GM18498 (cell line): ENCODE data around the gene MAGEA2B.
"Not testable (repeated sequence)": the region's sequence is repeated elsewhere in the genome, so short reads cannot be mapped to it uniquely, and the experiment has no call there.

ENCODE experiments used
- ATAC-seq: cut with Tn5 transposase; IDR thresholded peaks from one replicate; pipeline ENCODE4 v1.9.1; 2021; ENCODE audit warnings: mild to moderate bottlenecking, moderate library complexity; ENCODE audit not compliant: unreplicated experiment

MAGEA2B gene

DNA sequence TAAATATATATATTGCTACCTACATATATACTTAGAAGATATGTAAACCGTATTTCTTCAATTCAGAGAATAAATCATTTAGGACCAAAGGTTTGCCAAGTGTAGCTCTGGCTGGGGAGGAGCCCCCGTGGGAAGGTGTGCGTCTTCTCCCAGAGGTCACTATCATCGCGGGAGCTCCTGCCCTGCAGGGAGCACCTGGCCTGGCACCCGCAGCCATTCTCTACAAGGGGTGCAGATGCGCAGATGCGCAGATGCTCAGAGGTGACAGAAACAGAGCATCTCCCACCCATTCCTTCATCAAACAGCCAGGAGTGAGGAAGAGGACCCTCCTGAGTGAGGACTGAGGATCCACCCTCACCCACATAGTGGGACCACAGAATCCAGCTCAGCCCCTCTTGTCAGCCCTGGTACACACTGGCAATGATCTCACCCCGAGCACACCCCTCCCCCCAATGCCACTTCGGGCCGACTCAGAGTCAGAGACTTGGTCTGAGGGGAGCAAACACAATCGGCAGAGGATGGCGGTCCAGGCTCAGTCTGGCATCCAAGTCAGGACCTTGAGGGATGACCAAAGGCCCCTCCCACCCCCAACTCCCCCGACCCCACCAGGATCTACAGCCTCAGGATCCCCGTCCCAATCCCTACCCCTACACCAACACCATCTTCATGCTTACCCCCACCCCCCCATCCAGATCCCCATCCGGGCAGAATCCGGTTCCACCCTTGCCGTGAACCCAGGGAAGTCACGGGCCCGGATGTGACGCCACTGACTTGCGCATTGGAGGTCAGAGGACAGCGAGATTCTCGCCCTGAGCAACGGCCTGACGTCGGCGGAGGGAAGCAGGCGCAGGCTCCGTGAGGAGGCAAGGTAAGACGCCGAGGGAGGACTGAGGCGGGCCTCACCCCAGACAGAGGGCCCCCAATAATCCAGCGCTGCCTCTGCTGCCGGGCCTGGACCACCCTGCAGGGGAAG, at the start of gene MAGEA2B:
MAGEA2B (plus strand) TSS at position 814 of the 973 bp plus-strand sequence. CDS start 2,479 bp downstream, outside the sequence.
- not testable (repeated sequence) for ATAC-seq

DNA sequence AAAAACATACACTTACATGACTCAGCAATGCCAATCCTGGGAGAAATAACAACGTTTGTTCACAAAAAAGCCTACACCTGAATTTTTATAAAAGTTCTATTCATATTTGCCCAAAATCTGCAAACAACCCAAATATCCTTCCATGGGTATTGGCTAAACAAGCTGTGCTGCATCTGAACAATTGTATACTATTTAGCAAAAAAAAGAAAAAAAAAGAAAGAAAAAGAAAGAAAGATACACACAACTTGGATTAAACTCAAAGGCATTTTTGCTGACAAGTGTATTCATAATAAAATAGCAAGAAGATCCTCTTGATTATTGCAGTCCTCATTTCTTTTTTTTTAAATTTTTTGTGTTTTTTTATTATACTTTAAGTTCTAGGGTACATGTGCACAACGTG, 40.3 kb upstream of the MAGEA2B start:
- ATAC-seq, result no peak

GRCh38 chrX:152674652-152675051, 39.8 kb upstream of the MAGEA2B start:
- ATAC-seq, result not testable (repeated sequence)

GRCh38 chrX:152681012-152681411, 33.4 kb upstream of the MAGEA2B start:
- not testable (repeated sequence) for ATAC-seq

- not testable (repeated sequence) for ATAC-seq
These were observed 16.2 kb upstream of the MAGEA2B start, which contains the start of gene MAGEA3 for GRCh38 chrX:152697952-152698931. Gene MAGEA3 (plus strand): TSS chrX:152698794. CDS start chrX:152700833, 2,039 bp downstream.

DNA sequence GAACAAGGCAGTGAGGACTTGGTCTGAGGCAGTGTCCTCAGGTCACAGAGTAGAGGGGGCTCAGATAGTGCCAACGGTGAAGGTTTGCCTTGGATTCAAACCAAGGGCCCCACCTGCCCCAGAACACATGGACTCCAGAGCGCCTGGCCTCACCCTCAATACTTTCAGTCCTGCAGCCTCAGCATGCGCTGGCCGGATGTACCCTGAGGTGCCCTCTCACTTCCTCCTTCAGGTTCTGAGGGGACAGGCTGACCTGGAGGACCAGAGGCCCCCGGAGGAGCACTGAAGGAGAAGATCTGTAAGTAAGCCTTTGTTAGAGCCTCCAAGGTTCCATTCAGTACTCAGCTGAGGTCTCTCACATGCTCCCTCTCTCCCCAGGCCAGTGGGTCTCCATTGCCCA, 14.0 kb upstream of the MAGEA2B start:
- not testable (repeated sequence) for ATAC-seq

GRCh38 chrX:152706500-152706899, 7.9 kb upstream of the MAGEA2B start:
- not testable (repeated sequence) for ATAC-seq

GRCh38 chrX:152709173-152709572, 5.3 kb upstream of the MAGEA2B start, which contains the start of gene CSAG2:
Gene CSAG2 (minus strand): TSS chrX:152709273. CDS start chrX:152709112, 161 bp downstream.
- ATAC-seq, result not testable (repeated sequence)

DNA sequence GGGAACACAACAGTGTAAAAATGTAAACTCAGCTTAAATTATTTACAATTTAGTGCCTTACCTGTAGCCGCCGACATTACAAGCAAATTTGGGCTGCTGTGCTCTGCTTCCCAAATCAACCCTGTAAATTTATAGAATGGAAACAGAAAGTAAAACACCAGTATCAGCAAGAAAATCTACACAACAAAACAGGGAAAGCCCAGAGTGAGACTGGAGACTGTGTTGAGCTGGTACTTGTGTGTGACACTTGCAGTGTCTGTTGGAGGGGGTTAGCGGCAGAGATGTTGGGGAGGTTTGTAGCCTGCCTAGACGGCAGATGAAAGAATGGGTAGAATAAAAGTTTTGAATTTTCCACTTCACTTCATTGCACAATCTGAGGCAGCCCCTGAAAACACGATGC, 1.2 kb upstream of the MAGEA2B start:
- not testable (repeated sequence) for ATAC-seq

DNA sequence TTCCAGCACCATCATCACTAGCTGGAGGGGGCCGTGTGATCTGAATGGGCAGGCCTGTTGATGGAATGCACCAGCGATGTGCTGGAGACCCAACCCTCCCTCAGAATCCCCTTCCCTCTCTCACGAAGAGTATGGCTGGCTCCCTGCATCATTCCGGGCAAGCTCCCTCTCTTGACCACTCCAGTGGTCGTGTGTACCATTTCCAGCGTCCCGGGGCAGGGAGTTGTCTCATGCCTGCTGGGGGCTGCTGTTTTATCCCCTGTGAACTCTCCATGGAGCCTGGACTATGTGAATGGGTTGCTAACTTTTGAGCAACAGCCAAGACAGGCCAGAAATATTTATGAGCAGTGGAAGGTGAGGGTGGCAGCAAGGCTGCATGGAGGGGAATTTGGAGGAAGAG, 11.0 kb downstream of the MAGEA2B start:
- ATAC-seq, result no peak

DNA sequence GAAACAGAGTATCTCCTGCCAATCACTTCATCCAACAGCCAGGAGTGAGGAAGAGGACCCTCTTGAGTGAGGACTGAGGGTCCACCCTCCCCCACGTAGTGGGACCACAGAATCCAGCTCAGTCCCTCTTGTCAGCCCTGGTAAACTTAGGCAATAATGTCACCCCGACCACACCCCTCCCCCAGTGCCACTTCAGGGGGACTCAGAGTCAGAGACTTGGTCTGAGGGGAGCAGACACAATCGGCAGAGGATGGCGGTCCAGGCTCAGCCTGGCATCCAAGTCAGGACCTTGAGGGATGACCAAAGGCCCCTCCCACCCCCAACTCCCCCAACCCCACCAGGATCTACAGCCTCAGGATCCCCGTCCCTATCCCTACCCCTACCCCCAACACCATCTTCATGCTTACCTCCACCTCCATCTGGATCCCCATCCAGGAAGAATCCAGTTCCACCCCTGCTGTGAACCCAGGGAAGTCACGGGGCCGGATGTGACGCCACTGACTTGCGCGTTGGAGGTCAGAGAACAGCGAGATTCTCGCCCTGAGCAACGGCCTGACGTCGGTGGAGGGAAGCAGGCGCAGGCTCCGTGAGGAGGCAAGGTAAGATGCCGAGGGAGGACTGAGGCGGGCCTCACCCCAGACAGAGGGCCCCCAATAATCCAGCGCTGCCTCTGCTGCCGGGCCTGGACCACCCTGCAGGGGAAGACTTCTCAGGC, 19.0 kb downstream of the MAGEA2B start, which contains the start of the genes CSAG1 and MAGEA12:
CSAG1 (minus strand) TSS at position 461 of the 715 bp plus-strand sequence. CDS start 1,261 bp downstream, outside the sequence.
MAGEA12 (plus strand) TSS at position 497 of the 715 bp plus-strand sequence. CDS start 2,405 bp downstream, outside the sequence.
- ATAC-seq, result no peak

GRCh38 chrX:152734143-152734858, 19.9 kb downstream of the MAGEA2B start:
- not testable (repeated sequence) for ATAC-seq

DNA sequence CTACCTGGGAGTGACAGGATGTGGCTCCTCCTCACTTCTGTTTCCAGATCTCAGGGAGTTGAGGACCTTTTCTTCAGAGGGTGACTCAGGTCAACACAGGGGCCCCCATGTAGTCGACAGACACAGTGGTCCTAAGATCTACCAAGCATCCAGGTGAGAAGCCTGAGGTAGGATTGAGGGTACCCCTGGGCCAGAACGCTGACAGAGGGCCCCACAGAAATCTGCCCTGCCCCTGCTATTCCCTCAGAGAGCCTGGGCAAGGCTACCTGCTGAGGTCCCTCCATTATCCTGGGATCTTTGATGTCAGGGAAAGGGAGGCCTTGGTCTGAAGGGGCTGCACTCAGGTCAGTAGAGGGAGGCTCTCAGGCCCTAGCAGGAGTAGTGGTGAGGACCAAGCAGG, 20.7 kb downstream of the MAGEA2B start:
- ATAC-seq, result no peak

DNA sequence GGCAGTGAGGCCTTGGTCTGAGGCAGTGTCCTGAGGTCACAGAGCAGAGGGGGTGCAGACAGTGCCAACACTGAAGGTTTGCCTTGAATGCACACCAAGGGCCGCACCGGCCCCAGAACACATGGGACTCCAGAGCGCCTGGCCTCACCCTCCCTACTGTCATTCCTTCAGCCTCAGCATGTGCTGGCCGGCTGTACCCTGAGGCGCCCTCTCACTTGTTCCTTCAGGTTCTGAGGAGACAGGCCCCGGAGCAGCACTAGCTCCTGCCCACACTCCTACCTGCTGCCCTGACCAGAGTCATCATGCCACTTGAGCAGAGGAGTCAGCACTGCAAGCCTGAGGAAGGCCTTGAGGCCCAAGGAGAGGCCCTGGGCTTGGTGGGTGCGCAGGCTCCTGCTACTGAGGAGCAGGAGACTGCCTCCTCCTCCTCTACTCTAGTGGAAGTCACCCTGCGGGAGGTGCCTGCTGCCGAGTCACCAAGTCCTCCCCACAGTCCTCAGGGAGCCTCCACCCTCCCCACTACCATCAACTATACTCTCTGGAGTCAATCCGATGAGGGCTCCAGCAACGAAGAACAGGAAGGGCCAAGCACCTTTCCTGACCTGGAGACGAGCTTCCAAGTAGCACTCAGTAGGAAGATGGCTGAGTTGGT, 21.6 kb downstream of the MAGEA2B start:
- no peak for ATAC-seq

DNA sequence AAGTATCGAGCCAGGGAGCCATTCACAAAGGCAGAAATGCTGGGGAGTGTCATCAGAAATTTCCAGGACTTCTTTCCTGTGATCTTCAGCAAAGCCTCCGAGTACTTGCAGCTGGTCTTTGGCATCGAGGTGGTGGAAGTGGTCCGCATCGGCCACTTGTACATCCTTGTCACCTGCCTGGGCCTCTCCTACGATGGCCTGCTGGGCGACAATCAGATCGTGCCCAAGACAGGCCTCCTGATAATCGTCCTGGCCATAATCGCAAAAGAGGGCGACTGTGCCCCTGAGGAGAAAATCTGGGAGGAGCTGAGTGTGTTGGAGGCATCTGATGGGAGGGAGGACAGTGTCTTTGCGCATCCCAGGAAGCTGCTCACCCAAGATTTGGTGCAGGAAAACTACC, 22.1 kb downstream of the MAGEA2B start:
- ATAC-seq, result not testable (repeated sequence)

DNA sequence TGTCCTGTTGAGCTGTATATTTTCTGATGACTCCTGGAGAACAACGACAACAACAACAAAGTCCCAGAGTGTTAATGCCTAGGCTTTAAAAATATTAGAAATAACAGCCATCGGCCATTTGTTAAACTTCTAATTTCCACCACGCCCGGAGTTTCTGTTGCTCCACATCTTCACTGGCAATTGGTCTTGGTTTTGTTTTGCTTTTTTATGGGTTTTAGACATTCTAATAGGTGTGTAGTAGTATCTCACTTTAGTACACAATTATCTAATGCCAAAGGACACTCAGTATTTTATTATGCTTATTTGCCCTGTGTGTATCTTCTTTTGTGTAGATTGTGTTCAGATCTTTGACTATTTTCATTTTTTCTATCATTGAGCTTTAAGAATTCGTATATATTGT, 24.1 kb downstream of the MAGEA2B start:
- ATAC-seq, result no peak

DNA sequence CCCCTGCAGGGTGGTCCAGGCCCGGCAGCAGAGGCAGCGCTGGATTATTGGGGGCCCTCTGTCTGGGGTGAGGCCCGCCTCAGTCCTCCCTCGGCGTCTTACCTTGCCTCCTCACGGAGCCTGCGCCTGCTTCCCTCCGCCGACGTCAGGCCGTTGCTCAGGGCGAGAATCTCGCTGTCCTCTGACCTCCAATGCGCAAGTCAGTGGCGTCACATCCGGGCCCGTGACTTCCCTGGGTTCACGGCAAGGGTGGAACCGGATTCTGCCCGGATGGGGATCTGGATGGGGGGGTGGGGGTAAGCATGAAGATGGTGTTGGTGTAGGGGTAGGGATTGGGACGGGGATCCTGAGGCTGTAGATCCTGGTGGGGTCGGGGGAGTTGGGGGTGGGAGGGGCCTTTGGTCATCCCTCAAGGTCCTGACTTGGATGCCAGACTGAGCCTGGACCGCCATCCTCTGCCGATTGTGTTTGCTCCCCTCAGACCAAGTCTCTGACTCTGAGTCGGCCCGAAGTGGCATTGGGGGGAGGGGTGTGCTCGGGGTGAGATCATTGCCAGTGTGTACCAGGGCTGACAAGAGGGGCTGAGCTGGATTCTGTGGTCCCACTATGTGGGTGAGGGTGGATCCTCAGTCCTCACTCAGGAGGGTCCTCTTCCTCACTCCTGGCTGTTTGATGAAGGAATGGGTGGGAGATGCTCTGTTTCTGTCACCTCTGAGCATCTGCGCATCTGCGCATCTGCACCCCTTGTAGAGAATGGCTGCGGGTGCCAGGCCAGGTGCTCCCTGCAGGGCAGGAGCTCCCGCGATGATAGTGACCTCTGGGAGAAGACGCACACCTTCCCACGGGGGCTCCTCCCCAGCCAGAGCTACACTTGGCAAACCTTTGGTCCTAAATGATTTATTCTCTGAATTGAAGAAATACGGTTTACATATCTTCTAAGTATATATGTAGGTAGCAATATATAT, 39.5 kb downstream of the MAGEA2B start, which contains the start of gene MAGEA2:
MAGEA2 (minus strand) TSS at position 157 of the 965 bp plus-strand sequence. CDS start 2,479 bp downstream, outside the sequence.
- ATAC-seq, result not testable (repeated sequence)
